Limb (tissue), 2 donors: ENCODE measurements around the gene RPTOR.

Experiments
- DNase-seq, 2 donors: peaks; one replicate each; pipeline ENCODE4 v3.0.0-alpha.2; 2016; ENCODE audit errors: extremely low spot score in 2 of 2

The RPTOR gene

GRCh38 chr17:80858301-80859001 is 313.8 kb downstream of the RPTOR start:
- no peak for DNase-seq

GRCh38 chr17:80859002-80859941 is 314.6 kb downstream of the RPTOR start:
- DNase-seq: peak; percentile 51 to 84

- DNase-seq: no peak
Observed at GRCh38 chr17:80860101-80860671, 315.5 kb downstream of the RPTOR start.

- no peak for DNase-seq
Observed at GRCh38 chr17:80860703-80861417, 316.2 kb downstream of the RPTOR start.

- DNase-seq: no peak
Observed at GRCh38 chr17:80861418-80861815, 316.8 kb downstream of the RPTOR start.

- no peak for DNase-seq
Observed at GRCh38 chr17:80861892-80862291, 317.3 kb downstream of the RPTOR start.

GRCh38 chr17:80862481-80862961 is 317.9 kb downstream of the RPTOR start:
- no peak for DNase-seq

- DNase-seq: no peak
Observed at GRCh38 chr17:80862978-80863377, 318.3 kb downstream of the RPTOR start.

GRCh38 chr17:80863626-80864025 is 319.0 kb downstream of the RPTOR start:
- no peak for DNase-seq

GRCh38 chr17:80864751-80865150 is 320.1 kb downstream of the RPTOR start:
- DNase-seq: no peak

GRCh38 chr17:80866050-80866793 is 321.6 kb downstream of the RPTOR start:
- peak; percentile 66 to 86 for DNase-seq

GRCh38 chr17:80868022-80868609 is 323.5 kb downstream of the RPTOR start:
- DNase-seq: no peak

- no peak for DNase-seq
Observed at GRCh38 chr17:80869481-80870145, 325.0 kb downstream of the RPTOR start.

GRCh38 chr17:80870401-80870800 is 325.8 kb downstream of the RPTOR start:
- DNase-seq: no peak

- no peak for DNase-seq
Observed at GRCh38 chr17:80871341-80871740, 326.7 kb downstream of the RPTOR start.

GRCh38 chr17:80872001-80872500 is 327.4 kb downstream of the RPTOR start:
- DNase-seq: no peak

- no peak for DNase-seq
Observed at GRCh38 chr17:80872501-80873306, 328.1 kb downstream of the RPTOR start.

GRCh38 chr17:80873307-80873951 is 328.8 kb downstream of the RPTOR start:
- DNase-seq: peak in 1 of 2 donors; percentile 4
